NCI-H345 treated with DMSO at 0.1 percent for 48 hours (cell line): ENCODE data around the gene ZNF107.

ENCODE experiments used
- DNase-seq: peaks from one replicate; lab custom pipeline; 2025; ENCODE audit not compliant: unreplicated experiment; lab: John Stamatoyannopoulos, UW

ZNF107 gene

DNA sequence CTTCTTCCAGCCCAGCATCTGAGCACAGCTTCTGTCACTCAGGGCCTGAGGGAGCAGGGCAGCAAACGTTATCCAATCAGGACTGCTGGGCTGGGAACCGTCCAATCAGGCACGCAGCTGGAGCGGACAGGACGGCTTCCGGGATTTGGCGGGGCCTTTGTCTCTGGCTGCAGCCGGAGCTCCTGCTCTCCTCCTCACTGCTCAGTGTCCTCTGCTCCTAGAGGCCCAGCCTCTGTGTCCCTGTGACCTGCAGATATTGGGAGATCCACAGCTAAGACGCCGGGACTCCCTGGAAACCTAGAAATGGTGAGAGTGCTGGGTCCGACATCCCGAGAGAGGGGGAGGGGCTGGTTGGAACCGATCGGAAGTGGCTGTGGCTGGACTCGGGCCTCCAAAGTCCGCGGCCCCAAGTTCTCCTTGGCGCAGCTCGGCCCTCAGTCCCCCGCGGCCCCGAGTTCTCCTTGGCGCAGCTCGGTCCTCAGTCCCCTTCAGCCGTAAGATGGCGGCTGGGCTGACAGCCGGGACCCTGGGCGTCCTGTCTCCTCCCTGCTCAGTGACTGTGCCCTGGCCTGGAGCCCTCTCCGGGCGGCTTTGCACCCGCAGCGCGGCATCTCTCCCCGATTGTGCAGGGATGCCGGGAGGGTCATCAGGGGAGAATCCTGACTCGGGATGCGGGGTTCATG, at the start of gene ZNF107:
TSS of gene ZNF107 (plus strand) at position 154 of the 683 bp plus-strand sequence. CDS start at position 304, 150 bp downstream.
- peak; percentile 83 for DNase-seq

- DNase-seq = no peak
Measured at GRCh38 chr7:64618785-64619456, 47.0 kb upstream of the ZNF107 start.

DNA sequence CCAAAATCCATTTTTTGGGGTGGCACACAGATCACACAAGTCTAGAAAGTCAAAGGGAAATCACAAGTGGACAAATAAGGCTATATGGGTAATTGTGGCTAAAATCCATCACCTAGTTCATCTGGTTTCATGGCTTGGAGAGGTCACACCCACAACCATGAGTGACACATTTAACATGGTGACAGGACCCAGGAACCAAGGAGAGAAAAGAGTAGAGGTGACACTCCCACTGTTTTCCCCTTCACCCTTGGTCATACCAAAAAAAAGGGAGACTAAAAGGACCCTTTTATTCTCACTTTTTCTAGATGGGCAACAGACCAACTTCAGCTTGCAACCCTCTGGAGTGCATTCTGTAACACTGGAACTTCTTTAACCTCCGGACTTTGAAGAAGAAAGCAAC, 46.2 kb upstream of the ZNF107 start:
- DNase-seq = no peak

GRCh38 chr7:64621656-64622055, 44.3 kb upstream of the ZNF107 start:
- DNase-seq = no peak

GRCh38 chr7:64625114-64626082, 40.5 kb upstream of the ZNF107 start:
- no peak for DNase-seq

DNA sequence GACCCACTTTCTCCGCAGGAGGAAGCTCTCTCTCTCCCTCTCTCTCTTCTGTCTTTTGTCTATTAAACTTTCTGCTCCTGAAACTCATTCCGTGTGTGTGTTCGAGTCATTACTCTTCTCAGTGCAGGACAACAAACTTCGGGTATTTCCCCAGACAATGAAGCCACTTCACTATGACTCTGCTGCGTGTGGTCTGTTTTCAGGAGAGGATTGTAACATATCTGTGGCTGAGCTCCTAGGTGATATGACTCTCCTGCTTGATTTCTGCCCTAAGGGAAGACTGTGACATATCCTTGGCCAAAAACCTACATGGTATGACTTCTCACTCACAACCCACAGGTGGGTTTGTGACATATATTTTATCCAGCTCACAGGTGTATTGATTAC, 39.9 kb upstream of the ZNF107 start:
- DNase-seq = no peak

DNA sequence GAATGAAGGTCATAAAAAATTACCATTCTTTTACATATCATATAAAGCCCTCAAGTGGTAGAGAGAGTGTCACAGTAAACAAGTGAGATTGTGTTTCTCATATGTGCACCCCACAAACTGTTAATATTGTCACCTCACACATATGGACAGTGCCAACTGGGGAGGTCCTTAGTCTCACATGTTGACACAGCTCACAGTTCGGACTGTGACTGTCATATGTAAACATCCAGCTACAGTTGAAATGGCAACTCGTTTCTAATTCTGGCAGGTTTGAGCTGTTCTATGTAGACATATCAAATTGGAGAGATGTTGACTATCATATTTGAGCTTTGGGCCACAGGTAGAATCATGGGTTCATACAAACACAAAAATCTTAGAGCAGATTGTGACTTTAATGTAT, 39.4 kb upstream of the ZNF107 start:
- no peak for DNase-seq

GRCh38 chr7:64628192-64628591, 37.7 kb upstream of the ZNF107 start:
- DNase-seq = no peak

- DNase-seq = no peak
Measured at GRCh38 chr7:64628721-64629120, 37.2 kb upstream of the ZNF107 start.

DNA sequence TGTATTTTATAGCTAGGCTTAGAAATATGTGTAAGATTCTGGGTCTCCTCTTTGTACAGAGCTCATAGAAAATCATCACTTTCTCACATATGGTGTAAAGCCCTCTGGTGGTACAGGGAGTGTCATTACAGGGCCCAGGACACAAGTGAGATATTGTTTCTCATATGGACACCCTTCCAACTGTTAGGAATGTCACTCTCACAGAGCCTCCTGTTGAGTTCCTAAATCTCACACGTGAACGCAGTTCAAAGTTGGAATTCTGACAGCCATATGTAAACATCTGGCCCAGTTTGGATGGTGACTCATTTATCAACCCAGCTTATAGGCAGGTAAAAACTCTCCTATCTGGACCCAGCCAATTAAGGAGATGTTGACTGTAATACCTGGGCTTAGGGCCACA, 35.4 kb upstream of the ZNF107 start:
- DNase-seq = no peak

DNA sequence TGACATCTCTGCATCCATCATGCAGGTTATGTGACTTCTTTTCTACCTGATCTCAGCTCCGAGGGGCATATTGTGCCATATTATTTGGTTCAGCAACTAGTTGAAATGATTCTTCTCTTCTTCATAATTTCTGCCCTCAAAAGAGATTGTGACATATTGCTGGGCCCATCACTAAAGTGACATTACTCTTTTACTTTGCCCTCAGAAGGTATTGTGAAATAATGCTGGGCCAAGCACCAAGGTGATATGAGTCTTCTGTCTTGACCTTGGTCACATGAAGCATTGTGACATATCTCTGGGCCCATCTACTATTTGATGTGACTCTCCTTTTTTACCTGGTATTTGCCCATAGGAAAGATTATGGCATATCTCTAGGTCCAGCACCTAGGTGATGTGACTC, 33.9 kb upstream of the ZNF107 start:
- no peak for DNase-seq

DNA sequence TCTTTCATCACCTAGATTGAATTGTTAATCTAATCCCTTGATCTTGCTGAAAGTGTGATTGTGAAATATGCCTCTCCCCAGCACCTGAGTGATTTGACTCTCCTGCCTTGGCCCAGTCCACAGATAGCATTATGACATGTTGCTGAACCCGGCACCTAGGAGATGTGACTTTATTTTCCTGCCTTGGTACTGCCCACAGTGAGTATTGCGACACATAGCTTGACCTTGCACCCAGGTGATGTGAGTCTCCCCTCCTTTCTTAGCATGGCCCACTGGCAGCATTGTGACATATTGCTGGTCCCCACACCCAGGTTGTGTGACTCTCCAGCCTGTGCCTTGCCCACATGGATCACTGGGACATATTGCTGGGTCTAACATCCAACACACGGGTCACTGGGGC, 32.5 kb upstream of the ZNF107 start:
- DNase-seq = no peak

- DNase-seq = no peak
Measured at GRCh38 chr7:64634406-64635062, 31.4 kb upstream of the ZNF107 start.

GRCh38 chr7:64636386-64636785, 29.5 kb upstream of the ZNF107 start:
- DNase-seq = no peak

GRCh38 chr7:64637521-64638445, 28.1 kb upstream of the ZNF107 start:
- DNase-seq = no peak

- DNase-seq = no peak
Measured at GRCh38 chr7:64638822-64639221, 27.1 kb upstream of the ZNF107 start.

GRCh38 chr7:64639267-64640001, 26.5 kb upstream of the ZNF107 start:
- no peak for DNase-seq

- no peak for DNase-seq
Measured at GRCh38 chr7:64640504-64640903, 25.4 kb upstream of the ZNF107 start.

GRCh38 chr7:64642046-64642445, 23.9 kb upstream of the ZNF107 start:
- DNase-seq = no peak
